ENCODE data around the gene DNAJC3.
"Not testable (repeated sequence)": the region's sequence is repeated elsewhere in the genome, so short reads cannot be mapped to it uniquely, and the experiment has no call there.

Gene DNAJC3

GRCh38 chr13:95716231-95716630, 39.3 kb downstream of the DNAJC3 start:
- DNase-seq = no peak

GRCh38 chr13:95722241-95722640, 45.3 kb downstream of the DNAJC3 start:
- DNase-seq = no peak

GRCh38 chr13:95723438-95723837, 46.5 kb downstream of the DNAJC3 start:
- DNase-seq = no peak

- no peak for DNase-seq
These were observed 47.3 kb downstream of the DNAJC3 start for GRCh38 chr13:95724252-95724651.

- no peak for DNase-seq
These were observed 49.9 kb downstream of the DNAJC3 start for GRCh38 chr13:95726876-95727275.

- no peak for DNase-seq
These were observed 52.0 kb downstream of the DNAJC3 start for GRCh38 chr13:95728957-95729356.

- no peak for DNase-seq
These were observed 57.2 kb downstream of the DNAJC3 start for GRCh38 chr13:95734124-95734523.

GRCh38 chr13:95740071-95740978, 63.4 kb downstream of the DNAJC3 start:
- DNase-seq = not testable (repeated sequence)

GRCh38 chr13:95740979-95741320, 64.0 kb downstream of the DNAJC3 start:
- DNase-seq = no peak

- no peak for DNase-seq
These were observed 64.9 kb downstream of the DNAJC3 start for GRCh38 chr13:95741584-95742563.

GRCh38 chr13:95743192-95743591, 66.3 kb downstream of the DNAJC3 start:
- DNase-seq = no peak

- no peak for DNase-seq
These were observed 68.3 kb downstream of the DNAJC3 start for GRCh38 chr13:95745289-95745688.

GRCh38 chr13:95745752-95746151, 68.8 kb downstream of the DNAJC3 start:
- DNase-seq = no peak

GRCh38 chr13:95749545-95749944, 72.6 kb downstream of the DNAJC3 start:
- DNase-seq = no peak

- no peak for DNase-seq
These were observed 75.7 kb downstream of the DNAJC3 start for GRCh38 chr13:95752677-95753076.

- no peak for DNase-seq
These were observed 77.1 kb downstream of the DNAJC3 start for GRCh38 chr13:95754069-95754468.

- no peak for DNase-seq
These were observed 79.1 kb downstream of the DNAJC3 start for GRCh38 chr13:95756072-95756471.

- DNase-seq = not testable (repeated sequence)
These were observed 85.7 kb downstream of the DNAJC3 start for GRCh38 chr13:95762626-95763025.

GRCh38 chr13:95763601-95764000, 86.7 kb downstream of the DNAJC3 start:
- DNase-seq = no peak

GRCh38 chr13:95771905-95772304, 95.0 kb downstream of the DNAJC3 start:
- no peak for DNase-seq

- DNase-seq = no peak
These were observed 102.6 kb downstream of the DNAJC3 start for GRCh38 chr13:95779522-95779921.

- DNase-seq = no peak
These were observed 104.1 kb downstream of the DNAJC3 start for GRCh38 chr13:95781016-95781415.

GRCh38 chr13:95781940-95782339, 105.0 kb downstream of the DNAJC3 start:
- not testable (repeated sequence) for DNase-seq

GRCh38 chr13:95783747-95784146, 106.8 kb downstream of the DNAJC3 start:
- DNase-seq = no peak
